HUES6 (cell line): Measurements from ENCODE around the gene ASIC1.

ENCODE experiments used
- H3K27ac ChIP-seq: 2 replicates; pipeline ENCODE4 v1.7.0; 2013; ENCODE audit warnings: low read depth, mild to moderate bottlenecking, low read length, inconsistent platforms
- H3K27me3 ChIP-seq: 2 replicates; pipeline ENCODE4 v1.6.1; 2013; ENCODE audit warnings: low read length; ENCODE audit not compliant: control insufficient read depth, insufficient read depth
- H3K36me3 ChIP-seq: 2 replicates; pipeline ENCODE4 v1.6.1; 2013; ENCODE audit warnings: low read length; ENCODE audit not compliant: control insufficient read depth, insufficient read depth
- H3K4me1 ChIP-seq: 2 replicates; pipeline ENCODE4 v1.6.1; 2013; ENCODE audit warnings: low read length; ENCODE audit not compliant: control insufficient read depth, insufficient read depth
- H3K4me3 ChIP-seq: 2 replicates; pipeline ENCODE4 v1.5.1; 2013; ENCODE audit warnings: low read depth, low read length
- H3K9ac ChIP-seq: one replicate; pipeline ENCODE4 v1.6.1; 2013; ENCODE audit warnings: mild to moderate bottlenecking, low read length
- H3K9me3 ChIP-seq: 2 replicates; pipeline ENCODE4 v1.6.1; 2013; ENCODE audit warnings: low read depth, low read length; ENCODE audit not compliant: control insufficient read depth, insufficient read depth

Gene ASIC1

GRCh38 chr12:50061946-50062686 is 4.7 kb downstream of the ASIC1 start:
- H3K9ac ChIP-seq, result no peak overlapping the region
- H3K36me3 ChIP-seq, result no peaks in the 10 kb centered on the region
- no peak overlapping the region for H3K27ac ChIP-seq
- peaks cover 11% of the 10 kb centered on the region for H3K4me1 ChIP-seq
- no peaks in the 10 kb centered on the region for H3K9me3 ChIP-seq
- H3K27me3 ChIP-seq, result peaks cover 84% of the 10 kb centered on the region
- H3K4me3 ChIP-seq, result no peak overlapping the region

- no peaks in the 10 kb centered on the region for H3K9me3 ChIP-seq
- H3K4me1 ChIP-seq, result peaks cover 10% of the 10 kb centered on the region; the same call in 1 of the 2 replicates
- H3K27ac ChIP-seq, result no peak overlapping the region
- peaks cover 76% of the 10 kb centered on the region for H3K27me3 ChIP-seq
- H3K4me3 ChIP-seq, result no peak overlapping the region
- no peak overlapping the region for H3K9ac ChIP-seq
- no peaks in the 10 kb centered on the region for H3K36me3 ChIP-seq
Measured at GRCh38 chr12:50062728-50063460, 5.5 kb downstream of the ASIC1 start.

DNA sequence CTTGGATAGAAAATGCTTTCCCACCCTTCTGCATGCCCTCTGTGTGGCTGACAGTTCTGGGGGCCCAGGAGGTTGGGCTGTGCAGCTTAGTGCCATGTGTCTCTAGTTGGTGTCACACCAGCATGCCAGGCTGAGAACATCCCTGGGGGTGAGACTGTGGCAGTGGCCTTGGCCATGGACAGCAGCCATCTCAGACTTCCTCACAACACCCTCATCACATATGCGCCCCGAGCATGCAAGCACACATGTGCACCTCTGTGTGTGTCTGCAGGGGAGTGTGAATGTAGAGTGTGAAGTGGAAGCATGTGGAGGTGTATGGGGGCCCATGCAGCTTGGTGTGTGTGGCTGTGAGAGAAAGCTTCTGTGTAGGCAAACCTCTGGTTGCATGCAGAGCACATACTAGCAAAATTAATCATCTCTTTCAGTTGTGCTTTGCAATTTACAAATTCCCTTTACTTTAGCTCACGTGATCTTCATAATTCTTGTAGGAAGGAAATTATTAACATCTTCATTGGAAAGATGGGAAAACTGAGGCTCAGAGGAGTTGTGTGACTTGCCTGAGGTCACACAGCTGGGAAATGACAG is 8.4 kb downstream of the ASIC1 start:
- Histone ChIP-seq H3K36me3 (no peaks in the 10 kb centered on the region), H3K9me3 (no peaks in the 10 kb centered on the region), H3K27me3 (peaks cover 47% of the 10 kb centered on the region), H3K9ac (no peak overlapping the region), H3K4me1 (peaks cover 16% of the 10 kb centered on the region; the same call in 1 of the 2 replicates), H3K27ac (no peak overlapping the region), H3K4me3 (no peak overlapping the region)

DNA sequence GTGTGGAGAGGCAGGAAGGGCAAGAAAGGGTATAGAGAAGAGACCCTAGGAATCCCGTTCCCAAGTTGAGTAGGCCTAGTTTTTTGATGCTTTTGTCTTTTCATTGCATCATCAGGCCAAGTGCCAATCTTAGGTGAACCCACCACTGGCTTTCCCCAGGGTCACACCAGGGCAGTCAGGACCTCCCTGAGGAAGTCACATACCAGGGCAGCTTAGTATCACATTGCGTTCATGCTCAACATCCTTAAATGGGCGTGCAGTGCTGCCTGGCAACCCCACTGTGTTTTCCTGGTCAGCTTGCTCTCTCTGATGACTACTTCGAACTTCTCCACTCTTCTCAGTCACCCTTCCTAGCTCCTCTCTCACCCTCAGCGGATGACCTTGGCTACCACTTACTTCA is 9.0 kb downstream of the ASIC1 start:
- no peak overlapping the region for H3K9ac ChIP-seq
- H3K9me3 ChIP-seq, result no peaks in the 10 kb centered on the region
- no peak overlapping the region for H3K4me3 ChIP-seq
- peaks cover 16% of the 10 kb centered on the region; the same call in 1 of the 2 replicates for H3K4me1 ChIP-seq
- no peak overlapping the region for H3K27ac ChIP-seq
- no peaks in the 10 kb centered on the region for H3K36me3 ChIP-seq
- H3K27me3 ChIP-seq, result peaks cover 41% of the 10 kb centered on the region

- Histone ChIP-seq H3K4me3 (no peak overlapping the region), H3K27ac (no peak overlapping the region), H3K36me3 (no peaks in the 10 kb centered on the region), H3K9ac (no peak overlapping the region), H3K27me3 (peaks cover 15% of the 10 kb centered on the region; the same call in 1 of the 2 replicates), H3K4me1 (peaks cover 31% of the 10 kb centered on the region), H3K9me3 (no peaks in the 10 kb centered on the region)
Measured at GRCh38 chr12:50069069-50069468, 11.7 kb downstream of the ASIC1 start.

DNA sequence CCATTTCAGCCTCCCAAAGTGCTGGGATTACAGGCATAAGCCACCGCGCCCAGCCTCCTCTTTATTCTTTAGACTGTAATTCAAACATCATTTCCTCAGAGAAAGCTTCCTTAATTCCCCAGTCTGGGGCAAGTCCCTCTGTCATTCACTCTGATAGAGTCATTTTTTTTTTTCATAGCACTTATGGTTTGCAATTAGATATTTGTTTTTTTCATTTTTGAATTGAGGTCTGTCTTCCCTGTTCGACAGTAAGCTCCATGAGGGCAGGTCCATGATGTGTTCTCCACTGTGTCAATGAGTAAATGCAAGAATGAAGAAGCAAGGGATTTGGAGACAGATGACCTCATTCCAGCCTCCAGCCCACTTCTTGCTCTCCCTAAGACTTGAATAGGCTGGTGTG is 12.1 kb downstream of the ASIC1 start:
- no peak overlapping the region for H3K9ac ChIP-seq
- peaks cover 31% of the 10 kb centered on the region for H3K4me1 ChIP-seq
- H3K9me3 ChIP-seq, result no peaks in the 10 kb centered on the region
- H3K4me3 ChIP-seq, result no peak overlapping the region
- H3K27me3 ChIP-seq, result peaks cover 10% of the 10 kb centered on the region; the same call in 1 of the 2 replicates
- H3K36me3 ChIP-seq, result no peaks in the 10 kb centered on the region
- H3K27ac ChIP-seq, result no peak overlapping the region

DNA sequence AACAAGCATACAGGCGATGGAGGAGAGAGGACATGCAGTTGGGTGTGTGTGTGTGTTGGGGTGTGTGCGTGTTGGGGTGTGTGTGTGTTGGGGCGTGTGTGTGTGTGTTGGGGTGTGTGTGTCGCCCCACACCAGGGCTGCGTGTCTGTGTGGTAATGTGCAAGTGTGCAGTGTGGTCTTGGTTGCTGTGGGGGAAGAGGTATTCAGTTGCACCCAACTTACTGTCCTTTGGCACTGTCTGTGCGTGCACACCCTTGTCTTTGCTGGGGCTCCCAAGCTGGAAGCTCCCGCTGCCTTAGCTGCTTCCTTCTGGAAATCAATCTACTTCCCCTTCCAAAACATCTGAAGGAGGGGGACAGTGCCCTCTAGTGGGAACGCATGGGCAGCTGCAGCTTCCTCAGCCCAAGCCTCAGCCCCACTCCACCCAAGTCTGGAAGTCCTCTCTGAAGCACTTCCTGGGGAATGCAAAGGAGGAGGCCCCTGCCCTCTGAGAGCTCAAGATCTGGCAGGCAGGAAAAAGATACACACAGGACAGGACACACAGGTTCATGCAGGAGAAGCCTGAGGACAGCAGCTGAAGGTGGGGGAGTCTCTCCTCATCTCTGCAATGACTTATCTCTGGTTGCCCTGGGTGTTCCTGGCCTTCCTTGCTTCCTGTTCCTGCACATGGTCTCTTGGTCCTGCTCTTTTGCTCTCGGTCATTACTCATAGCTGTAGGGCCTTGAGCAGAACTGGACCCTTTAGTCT is 13.1 kb downstream of the ASIC1 start:
- H3K9ac ChIP-seq, result no peak overlapping the region
- 0 out of 2 replicates have a peak, but pooled peaks cover 4% of the 10 kb centered on the region for H3K27me3 ChIP-seq
- no peaks in the 10 kb centered on the region for H3K9me3 ChIP-seq
- no peaks in the 10 kb centered on the region for H3K36me3 ChIP-seq
- no peak overlapping the region for H3K4me3 ChIP-seq
- peaks cover 36% of the 10 kb centered on the region for H3K4me1 ChIP-seq
- H3K27ac ChIP-seq, result no peak overlapping the region

DNA sequence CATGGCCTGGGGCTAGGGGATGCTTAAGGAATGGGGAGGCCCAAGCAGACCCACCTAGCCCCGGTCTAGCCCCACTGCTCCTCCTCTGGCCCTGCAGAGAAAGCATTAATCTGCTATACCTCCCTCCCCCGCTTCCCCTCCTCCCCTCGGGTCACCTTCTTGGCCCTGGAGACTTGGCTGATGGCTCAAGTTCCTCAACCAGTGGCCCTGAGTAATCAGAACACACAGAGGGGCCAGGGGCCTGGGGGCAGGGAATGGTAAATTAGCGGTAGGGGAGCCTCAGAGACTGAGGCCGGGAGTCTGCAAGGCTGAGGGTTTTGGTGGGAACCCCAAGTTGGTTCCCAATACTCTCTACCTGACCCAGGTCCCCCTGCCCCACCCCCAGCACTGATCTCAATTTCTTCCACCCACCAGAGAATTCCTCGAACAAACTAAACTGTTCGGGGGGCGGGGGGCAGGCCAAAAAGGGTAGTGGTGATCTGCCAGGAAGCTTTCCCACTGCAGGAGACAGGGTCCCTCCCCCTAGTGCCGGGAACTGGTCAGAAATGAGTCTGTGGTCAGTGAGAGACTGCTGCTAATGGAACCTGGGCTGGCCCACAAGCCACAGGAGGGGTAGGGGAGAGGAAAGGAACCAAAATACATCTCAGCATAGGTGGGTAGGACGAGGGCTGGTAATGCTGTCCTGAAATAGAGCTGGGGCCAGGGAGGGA is 15.0 kb downstream of the ASIC1 start:
- no peak overlapping the region for H3K27ac ChIP-seq
- H3K4me1 ChIP-seq, result peaks cover 27% of the 10 kb centered on the region

GRCh38 chr12:50073206-50073605 is 15.8 kb downstream of the ASIC1 start:
- no peak overlapping the region for H3K4me3 ChIP-seq
- H3K36me3 ChIP-seq, result no peaks in the 10 kb centered on the region
- no peaks in the 10 kb centered on the region for H3K9me3 ChIP-seq
- H3K27ac ChIP-seq, result no peak overlapping the region
- H3K27me3 ChIP-seq, result no peaks in the 10 kb centered on the region
- peaks cover 27% of the 10 kb centered on the region for H3K4me1 ChIP-seq
- no peak overlapping the region for H3K9ac ChIP-seq

More for the DNA sequence above, 15.0 kb downstream of the ASIC1 start:
- Histone ChIP-seq H3K9ac (no peak overlapping the region), H3K9me3 (no peaks in the 10 kb centered on the region), H3K27me3 (no peaks in the 10 kb centered on the region), H3K4me3 (no peak overlapping the region), H3K36me3 (no peaks in the 10 kb centered on the region)

GRCh38 chr12:50073712-50074111 is 16.3 kb downstream of the ASIC1 start:
- Histone ChIP-seq H3K4me3 (no peak overlapping the region), H3K9me3 (no peaks in the 10 kb centered on the region), H3K27me3 (no peaks in the 10 kb centered on the region), H3K9ac (no peak overlapping the region), H3K36me3 (no peaks in the 10 kb centered on the region), H3K4me1 (peaks cover 27% of the 10 kb centered on the region), H3K27ac (no peak overlapping the region)
